IMR-90 (cell line): Measurements from ENCODE around the gene PCED1B. TPM values are rescaled to one million over a fixed set of nuclear protein-coding genes. Genes with fewer than 3 reads are reported as not detected.

ENCODE experiments used
- ATAC-seq: fragments of 200-7000 bp; cut with Tn5 transposase; 2 replicates; pipeline ENCODE4 v1.9.1; 2020; ENCODE audit warnings: low read depth, mild to moderate bottlenecking, moderate library complexity
- BruUV-seq: library from RNA; stranded (reverse); fragments of 400-500 nt; replicated peaks from 2 replicates; lab custom pipeline; 2021; lab: Mats Ljungman, UMichigan
- CTCF ChIA-PET: fragments of 300-600 bp; formaldehyde crosslinking; extraction: SDS; loops from one replicate; lab custom pipeline; 2021; ENCODE audit warnings: antibody characterized with exemption; lab: Yijun Ruan, JAX
- POLR2A ChIA-PET: fragments of 300-600 bp; sonication (Branson Sonifier 250); formaldehyde crosslinking; loops from one replicate; lab custom pipeline; 2022; ENCODE audit warnings: antibody characterized with exemption; ENCODE audit not compliant: unreplicated experiment; lab: Charles Lee
- DNase-seq: peaks from one replicate; pipeline ENCODE4 v3.0.0; 2013
- H2AFZ ChIP-seq: replicated peaks from 2 replicates; pipeline ENCODE3; 2013; ENCODE audit warnings: low read length, mild to moderate bottlenecking; ENCODE audit not compliant: poor library complexity
- H2AK5ac ChIP-seq: 2 replicates; pipeline ENCODE4 v1.6.1; 2013; ENCODE audit warnings: low read depth, low read length, inconsistent platforms
- H2AK9ac ChIP-seq: replicated peaks from 2 replicates; pipeline ENCODE3; 2013; ENCODE audit warnings: mild to moderate bottlenecking, low read depth, low read length, moderate library complexity; ENCODE audit not compliant: poor library complexity
- H2BK120ac ChIP-seq: 2 replicates; pipeline ENCODE4 v1.6.1; 2013; ENCODE audit warnings: low read depth, low read length, inconsistent platforms
- H2BK15ac ChIP-seq: 3 replicates; pipeline ENCODE4 v1.6.1; 2013; ENCODE audit warnings: low read depth, low read length, inconsistent platforms
- H2BK20ac ChIP-seq: 2 replicates; pipeline ENCODE4 v1.6.1; 2013; ENCODE audit warnings: low read depth, mild to moderate bottlenecking, inconsistent platforms, low read length, moderate library complexity
- H2BK5ac ChIP-seq: 2 replicates; pipeline ENCODE4 v1.6.1; 2013; ENCODE audit warnings: mild to moderate bottlenecking, low read depth, low read length, inconsistent platforms; ENCODE audit not compliant: poor library complexity, severe bottlenecking
- H3K14ac ChIP-seq: replicated peaks from 2 replicates; pipeline ENCODE4 v1.6.1; 2013; ENCODE audit warnings: low read depth, low read length, inconsistent platforms
- H3K18ac ChIP-seq: 2 replicates; pipeline ENCODE4 v1.6.1; 2013; ENCODE audit warnings: low read depth, low read length, control low read depth
- H3K23ac ChIP-seq: 2 replicates; pipeline ENCODE4 v1.6.1; 2013; ENCODE audit warnings: low read depth, low read length, inconsistent platforms
- H3K27ac ChIP-seq: 2 replicates; pipeline ENCODE4 v1.5.1; 2013; ENCODE audit warnings: mild to moderate bottlenecking, control low read depth, low read length; ENCODE audit not compliant: insufficient read depth
- H3K27me3 ChIP-seq: 2 replicates; pipeline ENCODE4 v1.6.1; 2013; ENCODE audit warnings: low read length; ENCODE audit not compliant: control insufficient read depth, insufficient read depth
- H3K36me3 ChIP-seq: 2 replicates; pipeline ENCODE4 v1.6.1; 2013; ENCODE audit warnings: low read length, mixed read lengths; ENCODE audit not compliant: control insufficient read depth, insufficient read depth
- H3K4ac ChIP-seq: 2 replicates; pipeline ENCODE4 v1.6.1; 2013; ENCODE audit warnings: low read depth, low read length, inconsistent platforms
- H3K4me1 ChIP-seq: 2 replicates; pipeline ENCODE4 v1.6.1; 2013; ENCODE audit warnings: low read length, mixed read lengths; ENCODE audit not compliant: control insufficient read depth, insufficient read depth
- H3K4me2 ChIP-seq: 2 replicates; pipeline ENCODE4 v1.6.1; 2013; ENCODE audit warnings: low read depth, mild to moderate bottlenecking, control low read depth, low read length, moderate library complexity
- H3K4me3 ChIP-seq: 2 replicates; pipeline ENCODE4 v1.5.1; 2013; ENCODE audit warnings: low read depth, mild to moderate bottlenecking, control low read depth, low read length, moderate library complexity; ENCODE audit not compliant: insufficient read depth
- H3K56ac ChIP-seq: 2 replicates; pipeline ENCODE4 v1.6.1; 2013; ENCODE audit warnings: low read length, inconsistent platforms; ENCODE audit not compliant: insufficient read depth; ENCODE audit errors: extremely low read depth
- H3K79me1 ChIP-seq, 2 experiments: 2 replicates each; pipeline ENCODE4 v1.6.1; 2013; ENCODE audit warnings: low read length in 2 of 2, inconsistent platforms in 1 of 2, low read depth in 1 of 2
- H3K9ac ChIP-seq: 2 replicates; pipeline ENCODE4 v1.6.1; 2013; ENCODE audit warnings: low read depth, low read length, control low read depth
- H3K9me1 ChIP-seq: 2 replicates; pipeline ENCODE4 v1.6.1; 2013; ENCODE audit warnings: low read length, inconsistent platforms; ENCODE audit not compliant: insufficient read depth
- H3K9me3 ChIP-seq: 2 replicates; pipeline ENCODE4 v1.6.1; 2013; ENCODE audit warnings: low read length; ENCODE audit not compliant: control insufficient read depth, insufficient read depth
- H4K20me1 ChIP-seq: 2 replicates; pipeline ENCODE4 v1.6.1; 2013; ENCODE audit warnings: low read length, inconsistent platforms; ENCODE audit not compliant: insufficient read depth
- H4K5ac ChIP-seq: 2 replicates; pipeline ENCODE4 v1.6.1; 2013; ENCODE audit warnings: mild to moderate bottlenecking, low read depth, low read length, control low read depth
- H4K8ac ChIP-seq, 2 experiments: 2 replicates each; pipeline ENCODE4 v1.6.1; 2013; ENCODE audit warnings: low read depth in 2 of 2, low read length in 2 of 2, control low read depth in 1 of 2, inconsistent platforms in 1 of 2
- H4K91ac ChIP-seq: 2 replicates; pipeline ENCODE4 v1.6.1; 2013; ENCODE audit warnings: low read depth, low read length, inconsistent platforms; ENCODE audit not compliant: insufficient read depth
- NFE2L2 ChIP-seq: fragments of 150-350 bp; IDR thresholded peaks from 2 replicates; pipeline ENCODE4 v1.6.1; 2016; ENCODE audit warnings: low read depth, mild to moderate bottlenecking, low read length
- WGBS, 2 experiments: methylation state at CpG; one replicate each; pipeline versions ENCODE4 v1.1.5 to v1.1.7; 2013; ENCODE audit warnings: missing lambda C conversion rate in 2 of 2; ENCODE audit not compliant: insufficient read length in 1 of 2; ENCODE audit errors: extremely low coverage in 2 of 2; 5-methylcytosine and 5-hydroxymethylcytosine counted together
- dilution Hi-C: fragments of 300-500 bp; cut with HindIII; formaldehyde crosslinking; loops from one replicate; pipeline ENCODE4 v1.14.3; 2018; ENCODE audit warnings: low sequenced_read_pairs; ENCODE audit not compliant: unreplicated experiment
- in situ Hi-C: fragments of 300-500 bp; cut with MboI; formaldehyde crosslinking; loops from 3 replicates; pipeline ENCODE4 v1.14.3; 2019; ENCODE audit warnings: low sequenced_read_pairs, inconsistent platforms, mixed read lengths
- intact Hi-C: fragments of 100-400 bp; cut with micrococcal nuclease; formaldehyde crosslinking; loops from 2 replicates; pipeline ENCODE4 v1.10.0; 2022
- polyA plus RNA-seq, 3 experiments: library from polyadenylated mRNA; depleted of rRNA; stranded (reverse); fragments of >200 nt; gene quantifications; 2 replicates each; pipeline ENCODE4 v1.2.3, GENCODE V29; 2012; ENCODE audit warnings: low replicate concordance in 1 of 3
- total RNA-seq: library from RNA; depleted of rRNA; stranded (reverse); fragments of >200 nt; gene quantifications from 2 replicates; pipeline ENCODE4 v1.2.3, GENCODE V29; 2012
- TF ChIP-seq, protein P1 (sequence below): fragments of 150-350 bp; IDR thresholded peaks from 2 replicates; pipeline ENCODE4 v1.6.1; 2016; ENCODE audit warnings: low read depth, mild to moderate bottlenecking, low read length, moderate library complexity, borderline replicate concordance

Gene PCED1B
- total and polyA plus RNA-seq, 2 of the 4 experiments (the other 2 are of a cell fraction): 0.36 to 2.6 TPM

DNA sequence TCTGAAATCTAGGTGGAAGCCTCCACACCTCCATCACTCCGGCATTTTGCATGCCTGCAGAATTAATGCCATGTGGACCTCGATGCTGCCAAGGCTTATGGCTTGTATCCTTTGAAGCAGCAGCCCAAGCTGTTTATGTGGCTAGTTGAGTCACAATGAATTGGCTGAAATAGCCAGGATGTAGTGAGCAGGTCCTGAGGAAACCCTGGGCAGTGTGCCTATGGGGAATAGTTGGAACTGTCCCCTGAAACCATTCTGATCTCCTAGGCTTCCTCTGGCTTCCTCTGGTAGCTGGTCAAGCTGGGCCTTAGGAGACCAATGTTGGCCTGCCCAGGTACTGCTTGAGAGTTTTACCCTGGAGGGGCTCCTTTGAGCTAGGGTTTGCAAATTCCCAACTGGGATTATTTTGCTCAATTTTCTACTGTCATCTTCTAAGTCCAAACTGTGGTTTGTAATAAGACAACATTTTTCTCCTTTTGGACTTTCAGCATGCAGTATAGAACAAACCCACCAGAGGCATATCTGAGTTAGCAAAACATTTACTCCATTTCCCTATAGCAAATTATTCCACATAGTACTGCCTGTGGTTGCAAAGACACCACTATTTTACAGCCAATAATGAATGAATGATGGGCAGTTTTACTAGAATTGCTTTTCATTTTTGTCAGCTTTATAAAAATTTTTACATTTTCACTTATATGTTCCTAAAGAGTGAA lies 85.5 kb downstream of the PCED1B start:
- dilution Hi-C loops: no loop called here
- H3K27me3 ChIP-seq: no peaks in the 10 kb centered on the region
- H4K91ac ChIP-seq: no peak overlapping the region; the same call in 1 of the 2 replicates
- TF ChIP-seq, protein P1, sequence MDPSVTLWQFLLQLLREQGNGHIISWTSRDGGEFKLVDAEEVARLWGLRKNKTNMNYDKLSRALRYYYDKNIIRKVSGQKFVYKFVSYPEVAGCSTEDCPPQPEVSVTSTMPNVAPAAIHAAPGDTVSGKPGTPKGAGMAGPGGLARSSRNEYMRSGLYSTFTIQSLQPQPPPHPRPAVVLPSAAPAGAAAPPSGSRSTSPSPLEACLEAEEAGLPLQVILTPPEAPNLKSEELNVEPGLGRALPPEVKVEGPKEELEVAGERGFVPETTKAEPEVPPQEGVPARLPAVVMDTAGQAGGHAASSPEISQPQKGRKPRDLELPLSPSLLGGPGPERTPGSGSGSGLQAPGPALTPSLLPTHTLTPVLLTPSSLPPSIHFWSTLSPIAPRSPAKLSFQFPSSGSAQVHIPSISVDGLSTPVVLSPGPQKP: no peak
- TF ChIP-seq NFE2L2: peak; percentile 52; the same call in 1 of the 2 replicates
- H3K27ac ChIP-seq: no peak overlapping the region
- no peak overlapping the region for H2BK120ac ChIP-seq
- no peak overlapping the region for H3K23ac ChIP-seq
- no peak overlapping the region for H4K5ac ChIP-seq
- 0 out of 2 replicates have a peak, but pooled peaks cover 3% of the 10 kb centered on the region for H3K9me3 ChIP-seq
- H4K20me1 ChIP-seq: no peaks in the 10 kb centered on the region
- H2BK5ac ChIP-seq: no peak overlapping the region
- in situ Hi-C loops: no loop called here
- no peak overlapping the region for H3K56ac ChIP-seq
- H3K79me1 ChIP-seq: no peaks in the 10 kb centered on the region
- no CpG with 5 or more reads among the region's 2 CpGs for WGBS, 2 experiments
- H3K4me3 ChIP-seq: no peak overlapping the region
- ChIA-PET CTCF (interaction anchor here (0.6 to 1.2 kb wide), 3 partner anchors 9 to 28 kb away, joined by 3 to 5 read pairs (median 3); no protein-coding TSS in a partner anchor), POLR2A (interaction anchor here (0.6 kb wide), 1 partner anchor 10 kb away, joined by 11 read pairs; no protein-coding TSS in a partner anchor)
- H3K4me1 ChIP-seq: peaks cover 5% of the 10 kb centered on the region; the same call in 1 of the 2 replicates
- intact Hi-C loops: no loop called here
- H3K9ac ChIP-seq: no peak overlapping the region
- H2AFZ ChIP-seq: peak overlapping the region; percentile 24
- no TSS peak for BruUV-seq
- H2BK20ac ChIP-seq: no peak overlapping the region
- H2AK5ac ChIP-seq: 0 out of 2 replicates have a peak overlapping the region, but pooled peaks have one; percentile 24
- H3K9me1 ChIP-seq: no peaks in the 10 kb centered on the region
- H4K8ac ChIP-seq: no peak overlapping the region
- DNase-seq (peak; percentile 83), ATAC-seq (peak; percentile 79)
- H3K4me2 ChIP-seq: no peak overlapping the region
- no peak overlapping the region for H2BK15ac ChIP-seq
- H3K14ac ChIP-seq: peak overlapping the region; percentile 31; the same call in 1 of the 2 replicates
- no peaks in the 10 kb centered on the region for H3K36me3 ChIP-seq
- no peak overlapping the region for H3K4ac ChIP-seq
- peak overlapping the region; percentile 3 for H2AK9ac ChIP-seq
- H3K18ac ChIP-seq: no peak overlapping the region
